ENCODE measurements around the gene MBD6. TPM values are rescaled to one million over a fixed set of nuclear protein-coding genes. Genes with fewer than 3 reads are reported as not detected.
A peak's percentile ranks its signal among the peaks of the same experiment; 100 is the strongest.

Gene MBD6
- total and polyA plus RNA-seq, 4 experiments from 2014 or later: 0.16 to 103 (median 50.0) TPM

DNA sequence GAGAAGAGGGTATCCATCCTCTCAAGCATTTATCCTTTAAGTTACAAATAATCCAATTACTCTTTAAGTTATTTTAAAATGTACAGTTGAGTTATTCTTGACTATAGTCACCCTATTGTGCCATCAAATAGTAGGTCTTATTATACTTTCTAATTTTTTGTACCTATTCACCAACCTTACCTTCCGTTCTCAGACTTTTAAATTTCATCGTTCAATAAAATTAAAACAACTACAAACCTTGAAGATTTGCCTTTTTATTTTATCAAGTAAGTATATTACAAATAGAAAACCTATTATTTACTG, 25.3 kb downstream of the MBD6 start:
- peaks cover 32 to 53% (median 42%) of the 10 kb centered on the region in 4 donors for H3K4me1 Mint-ChIP-seq
- ChIA-PET CTCF (ENCODE audit: partially characterized antibody) (no interaction called here), POLR2A (ENCODE audit: partially characterized antibody) (no interaction called here)
- H3K4me3 Mint-ChIP-seq: peak overlapping the region in 2 of 8 donors; percentile 95 to 100
- H3K4me3 ChIP-seq (ENCODE audit: low read length in 2 of 2): no peak overlapping the region
- H3K27ac ChIP-seq (ENCODE audit: low read depth, low read length): no peak overlapping the region
- intact Hi-C loops (cut with micrococcal nuclease): no loop called here
- no peaks in the 10 kb centered on the region for H3K9me3 ChIP-seq (ENCODE audit: control insufficient read depth in 1 of 2, low read length in 2 of 2)
- no peaks in the 10 kb centered on the region for H3K27me3 ChIP-seq (ENCODE audit: insufficient read depth, low read length)
- no peak for DNase-seq
- H3K9me3 Mint-ChIP-seq: peaks cover 0 to 3% (median 0%) of the 10 kb centered on the region in 8 donors
- peaks cover 0 to 1% of the 10 kb centered on the region in 2 donors for H3K36me3 Mint-ChIP-seq
- peak overlapping the region in 2 of 7 donors; percentile 88 to 98 for H3K27ac Mint-ChIP-seq
- H3K4me1 ChIP-seq (ENCODE audit: insufficient read depth, low read length): peaks cover 37% of the 10 kb centered on the region
- no peaks in the 10 kb centered on the region for H3K36me3 ChIP-seq (ENCODE audit: insufficient read depth, low read length)
- peaks cover 2 to 4% of the 10 kb centered on the region in 2 donors for H3K27me3 Mint-ChIP-seq

DNA sequence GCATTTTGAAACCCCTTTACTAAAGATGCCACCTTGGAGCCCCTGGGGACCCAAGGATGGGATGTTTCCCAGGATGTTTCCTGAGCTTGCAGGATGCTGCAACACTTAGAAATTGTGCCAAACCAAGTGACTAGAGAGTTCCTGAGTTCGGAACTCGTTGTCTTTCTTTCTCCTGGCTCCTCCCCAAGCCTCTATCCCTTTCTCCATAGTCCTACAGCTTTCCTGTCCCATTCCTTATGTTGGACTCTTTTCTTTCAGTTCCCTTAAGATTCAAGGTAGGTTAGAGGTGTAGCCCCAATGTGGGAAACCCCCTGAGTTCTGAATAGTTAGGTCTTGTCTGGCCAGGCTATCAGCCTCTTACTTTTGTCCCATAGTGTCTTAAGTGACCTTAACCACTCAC, 25.9 kb downstream of the MBD6 start:
- Histone ChIP-seq H3K27me3 (ENCODE audit: insufficient read depth, low read length) (no peaks in the 10 kb centered on the region), H3K4me1 (ENCODE audit: insufficient read depth, low read length) (peaks cover 37% of the 10 kb centered on the region), H3K4me3 (ENCODE audit: low read length in 2 of 2) (no peak overlapping the region), H3K27ac (ENCODE audit: low read depth, low read length) (no peak overlapping the region), H3K9me3 (ENCODE audit: control insufficient read depth in 1 of 2, low read length in 2 of 2) (no peaks in the 10 kb centered on the region), H3K36me3 (ENCODE audit: insufficient read depth, low read length) (no peaks in the 10 kb centered on the region)
- DNase-seq: no peak
- peak overlapping the region in 1 of 7 donors; percentile 46 for H3K27ac Mint-ChIP-seq
- ChIA-PET CTCF (ENCODE audit: partially characterized antibody) (no interaction called here), POLR2A (ENCODE audit: partially characterized antibody) (no interaction called here)
- peaks cover 30 to 53% (median 41%) of the 10 kb centered on the region in 4 donors for H3K4me1 Mint-ChIP-seq
- H3K36me3 Mint-ChIP-seq: peaks cover 0 to 1% of the 10 kb centered on the region in 2 donors
- peaks cover 0 to 3% (median 0%) of the 10 kb centered on the region in 8 donors for H3K9me3 Mint-ChIP-seq
- intact Hi-C loops (cut with micrococcal nuclease): no loop called here
- H3K4me3 Mint-ChIP-seq: peak overlapping the region in 4 of 8 donors; percentile 22 to 76 (median 55)
- H3K27me3 Mint-ChIP-seq: peaks cover 2 to 4% of the 10 kb centered on the region in 2 donors

DNA sequence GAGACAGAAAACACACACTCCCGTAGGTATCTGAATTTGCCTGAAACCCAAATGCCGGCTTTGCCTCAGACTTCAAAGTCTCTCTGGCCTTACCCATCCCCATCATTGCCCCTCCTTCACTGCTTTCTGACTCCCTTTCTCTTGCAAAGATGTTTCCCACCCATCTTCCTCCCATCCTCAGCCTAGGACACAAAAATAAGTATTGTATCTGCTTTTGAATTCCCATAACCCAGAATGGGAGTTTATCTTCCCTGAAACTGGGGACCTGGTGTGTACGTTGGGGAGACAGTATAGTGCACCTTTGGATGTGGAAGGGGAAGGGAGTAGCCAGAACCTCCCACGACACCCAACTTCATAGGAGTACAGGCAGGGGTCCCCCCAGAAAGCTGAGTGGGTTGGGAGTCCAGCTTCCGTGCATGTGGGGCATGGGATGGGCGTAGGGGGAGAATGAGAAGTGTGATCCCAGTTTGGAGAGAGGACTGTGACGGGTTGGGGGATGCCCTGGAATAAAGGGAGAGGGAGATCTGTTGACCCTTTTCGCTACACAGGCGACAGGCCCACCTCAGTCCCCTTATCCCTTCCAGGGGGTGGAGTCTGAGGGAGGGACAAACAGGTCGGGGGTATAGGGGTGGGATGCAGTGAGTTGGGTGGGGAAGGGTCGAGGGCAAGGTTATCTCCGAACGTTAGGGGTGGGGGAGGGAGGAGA, 26.7 kb downstream of the MBD6 start:
- H3K9me3 ChIP-seq (ENCODE audit: control insufficient read depth in 1 of 2, low read length in 2 of 2): no peaks in the 10 kb centered on the region
- H3K4me1 ChIP-seq (ENCODE audit: insufficient read depth, low read length): peaks cover 37% of the 10 kb centered on the region
- H3K36me3 ChIP-seq (ENCODE audit: insufficient read depth, low read length): no peaks in the 10 kb centered on the region
- peaks cover 26 to 53% (median 36%) of the 10 kb centered on the region in 4 donors for H3K4me1 Mint-ChIP-seq
- POLR2A ChIA-PET (ENCODE audit: partially characterized antibody): no interaction called here
- H3K27me3 ChIP-seq (ENCODE audit: insufficient read depth, low read length): no peaks in the 10 kb centered on the region
- H3K9me3 Mint-ChIP-seq: peaks cover 0 to 3% (median 0%) of the 10 kb centered on the region in 8 donors
- CTCF ChIA-PET (ENCODE audit: partially characterized antibody): no interaction called here
- intact Hi-C loops (cut with micrococcal nuclease): no loop called here
- H3K4me3 Mint-ChIP-seq: peak overlapping the region; percentile 22 to 78 (median 64)
- H3K27me3 Mint-ChIP-seq: peaks cover 2 to 7% of the 10 kb centered on the region in 2 donors
- peak overlapping the region in 1 of 2 donors; percentile 56 for H3K4me3 ChIP-seq (ENCODE audit: low read length in 2 of 2)
- H3K27ac ChIP-seq (ENCODE audit: low read depth, low read length): no peak overlapping the region
- peaks cover 0 to 1% of the 10 kb centered on the region in 2 donors for H3K36me3 Mint-ChIP-seq
- H3K27ac Mint-ChIP-seq: peak overlapping the region in 2 of 7 donors; percentile 44 to 53
- no peak for DNase-seq

DNA sequence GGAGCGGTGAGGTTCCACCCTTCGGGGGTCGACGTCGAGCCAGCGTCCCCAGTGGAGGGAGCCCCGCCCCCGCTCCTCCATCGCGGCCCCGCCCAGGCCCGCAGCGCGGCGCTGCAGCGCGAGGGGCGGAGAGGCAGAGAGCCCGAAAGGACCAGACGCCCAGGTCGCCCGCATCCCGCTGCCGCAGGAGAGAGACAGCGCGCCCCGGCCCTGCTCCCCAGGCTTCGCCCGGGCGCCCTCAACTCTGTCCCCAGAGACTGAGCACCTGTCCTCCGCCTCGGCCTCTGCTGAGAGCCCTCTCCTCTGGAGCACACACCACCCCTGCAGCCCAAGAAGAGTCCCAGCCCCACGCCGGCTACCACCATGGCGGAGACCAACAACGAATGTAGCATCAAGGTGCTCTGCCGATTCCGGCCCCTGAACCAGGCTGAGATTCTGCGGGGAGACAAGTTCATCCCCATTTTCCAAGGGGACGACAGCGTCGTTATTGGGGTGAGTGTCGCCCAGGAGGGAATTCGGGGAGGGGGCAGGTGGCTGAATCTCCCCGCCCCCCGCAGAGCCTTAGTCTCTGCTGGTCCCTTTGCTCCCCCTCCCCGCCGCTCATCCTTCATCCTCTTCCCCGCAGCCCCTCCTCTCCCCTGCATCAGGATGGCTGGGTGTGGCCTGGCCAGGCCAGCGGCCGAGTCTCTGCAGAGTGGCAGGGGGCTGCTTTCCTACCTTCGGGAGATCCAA, 27.5 kb downstream of the MBD6 start, which contains the start of gene KIF5A:
Gene KIF5A, plus strand, starts transcription at position 136 of the 732 bp plus-strand sequence. Its CDS starts 228 bp downstream, at position 364.
- no peaks in the 10 kb centered on the region for H3K9me3 ChIP-seq (ENCODE audit: control insufficient read depth in 1 of 2, low read length in 2 of 2)
- H3K4me3 Mint-ChIP-seq: peak within 1 kb of the TSS; percentile 64 to 79 (median 76)
- intact Hi-C loops (cut with micrococcal nuclease): no loop called here
- H3K4me3 ChIP-seq (ENCODE audit: low read length in 2 of 2): peak within 1 kb of the TSS; percentile 31 to 56
- H3K9me3 Mint-ChIP-seq: peaks cover 0 to 3% (median 0%) of the 10 kb centered on the region in 8 donors
- H3K36me3 ChIP-seq (ENCODE audit: insufficient read depth, low read length): no peaks in the 10 kb centered on the region
- H3K27me3 ChIP-seq (ENCODE audit: insufficient read depth, low read length): no peaks in the 10 kb centered on the region
- peak; percentile 41 to 58 (median 47) for DNase-seq
- ChIA-PET CTCF (ENCODE audit: partially characterized antibody) (no interaction called here), POLR2A (ENCODE audit: partially characterized antibody) (no interaction called here)
- peak within 1 kb of the TSS in 3 of 7 donors; percentile 53 to 76 (median 62) for H3K27ac Mint-ChIP-seq
- H3K27ac ChIP-seq (ENCODE audit: low read depth, low read length): no peak within 1 kb of the TSS
- peaks cover 23 to 48% (median 31%) of the 10 kb centered on the region in 4 donors for H3K4me1 Mint-ChIP-seq
- H3K4me1 ChIP-seq (ENCODE audit: insufficient read depth, low read length): peaks cover 37% of the 10 kb centered on the region
- H3K36me3 Mint-ChIP-seq: peaks cover 0 to 1% of the 10 kb centered on the region in 2 donors
- H3K27me3 Mint-ChIP-seq: peaks cover 2 to 7% of the 10 kb centered on the region in 2 donors

DNA sequence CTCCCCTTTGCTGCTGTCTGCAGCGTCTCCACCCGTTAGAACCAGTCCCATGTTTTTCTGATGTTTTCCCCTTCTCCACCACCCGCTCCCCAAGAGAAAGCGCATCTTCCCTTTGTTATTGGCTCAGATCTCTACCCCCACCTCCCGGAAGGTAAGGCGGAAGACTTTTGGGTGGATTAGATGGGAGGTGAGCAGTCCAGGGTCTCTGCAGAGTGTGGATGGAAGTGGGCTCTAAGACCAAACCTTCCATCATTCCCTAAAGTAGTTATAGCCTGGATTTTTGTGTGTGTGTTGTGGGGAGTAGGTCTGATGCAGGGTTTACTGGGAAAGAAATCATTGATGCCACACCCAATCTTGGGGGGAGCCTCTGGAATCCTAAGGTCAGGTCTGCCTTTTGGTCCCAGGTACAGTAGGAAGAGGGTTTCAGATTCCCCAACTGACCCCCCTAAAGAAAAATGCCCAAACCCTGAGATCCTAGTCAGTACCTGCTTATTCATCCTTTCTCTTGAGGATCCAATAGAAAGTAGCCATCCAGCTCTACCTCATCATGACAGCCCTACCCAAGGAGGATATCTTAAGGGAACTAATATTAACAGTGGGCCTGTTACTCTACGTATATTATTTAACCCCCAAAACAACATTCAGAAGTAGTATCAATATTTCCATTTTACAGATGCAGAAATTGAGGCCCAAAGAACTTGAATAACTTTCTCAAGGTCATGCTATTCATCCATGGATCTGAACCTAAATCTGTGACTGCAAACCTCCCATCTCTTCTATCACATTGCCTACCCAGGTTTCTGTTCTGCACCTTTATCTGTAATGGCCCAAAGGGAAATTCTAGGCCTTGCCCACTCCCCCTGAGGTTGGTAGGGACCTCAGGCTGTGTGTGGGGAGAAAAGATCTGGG, 28.3 kb downstream of the MBD6 start:
- no peak overlapping the region for H3K4me3 ChIP-seq (ENCODE audit: low read length in 2 of 2)

DNA sequence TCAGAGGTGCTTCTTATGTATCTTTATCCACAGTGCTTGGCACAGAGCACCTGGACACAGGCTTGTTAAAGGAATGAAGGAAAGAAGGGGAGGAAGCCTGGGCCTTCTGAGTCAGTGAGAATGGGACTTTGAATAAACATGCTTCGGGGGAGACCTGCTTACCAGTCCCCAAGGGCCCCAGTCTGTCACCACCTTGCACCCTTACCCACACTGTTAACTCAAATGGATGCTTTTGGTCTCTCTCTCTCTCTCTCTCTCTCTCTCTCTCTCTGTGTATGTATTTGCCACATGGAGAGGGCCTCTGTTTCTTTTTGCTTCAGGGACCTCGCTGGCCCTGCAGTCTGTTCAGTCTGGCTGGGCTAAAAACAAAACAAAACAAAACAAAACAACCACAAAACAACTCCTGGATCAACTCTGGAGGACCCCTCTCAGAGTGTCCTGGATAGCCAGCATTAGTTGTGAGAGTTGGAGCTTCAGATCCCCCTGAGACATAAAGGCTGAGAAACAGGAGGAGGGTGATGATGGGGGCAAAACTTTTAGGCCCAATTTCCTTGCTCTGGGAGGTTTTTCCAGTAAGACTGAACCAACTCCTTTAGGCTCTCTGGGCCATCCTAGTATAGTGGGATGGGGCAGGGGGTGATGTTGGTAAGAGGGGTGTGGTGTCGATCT, 29.1 kb downstream of the MBD6 start:
- H3K27ac Mint-ChIP-seq: no peak overlapping the region
- Histone ChIP-seq H3K36me3 (ENCODE audit: insufficient read depth, low read length) (no peaks in the 10 kb centered on the region), H3K4me1 (ENCODE audit: insufficient read depth, low read length) (peaks cover 20% of the 10 kb centered on the region), H3K4me3 (ENCODE audit: low read length in 2 of 2) (no peak overlapping the region), H3K27me3 (ENCODE audit: insufficient read depth, low read length) (no peaks in the 10 kb centered on the region), H3K27ac (ENCODE audit: low read depth, low read length) (no peak overlapping the region), H3K9me3 (ENCODE audit: control insufficient read depth in 1 of 2, low read length in 2 of 2) (no peaks in the 10 kb centered on the region)
- H3K9me3 Mint-ChIP-seq: no peaks in the 10 kb centered on the region
- H3K27me3 Mint-ChIP-seq: peaks cover 2 to 7% of the 10 kb centered on the region in 2 donors
- CTCF ChIA-PET (ENCODE audit: partially characterized antibody): interaction anchor here (0.9 to 1.3 kb wide), 2 partner anchors 19 to 93 kb away, joined by 3 read pairs; no protein-coding TSS in a partner anchor
- peak overlapping the region in 4 of 8 donors; percentile 19 to 76 (median 32) for H3K4me3 Mint-ChIP-seq
- H3K4me1 Mint-ChIP-seq: peaks cover 9 to 31% (median 19%) of the 10 kb centered on the region in 4 donors
- POLR2A ChIA-PET (ENCODE audit: partially characterized antibody): interaction anchor here (0.5 kb wide), 1 partner anchor 389 kb away, joined by 3 read pairs; the partner anchor contains the start of gene ATP23
- intact Hi-C loops (cut with micrococcal nuclease): no loop called here
- no peak for DNase-seq
- H3K36me3 Mint-ChIP-seq: no peaks in the 10 kb centered on the region

More for the DNA sequence above, 28.3 kb downstream of the MBD6 start:
- Mint-ChIP-seq H3K4me1 (peaks cover 16 to 39% (median 25%) of the 10 kb centered on the region in 4 donors), H3K4me3 (peak overlapping the region; percentile 39 to 77 (median 70)), H3K9me3 (peaks cover 0 to 2% (median 0%) of the 10 kb centered on the region in 8 donors), H3K27ac (peak overlapping the region in 1 of 7 donors; percentile 6), H3K36me3 (peaks cover 0 to 1% of the 10 kb centered on the region in 2 donors), H3K27me3 (peaks cover 2 to 7% of the 10 kb centered on the region in 2 donors)
- POLR2A ChIA-PET (ENCODE audit: partially characterized antibody): no interaction called here
- Histone ChIP-seq H3K4me1 (ENCODE audit: insufficient read depth, low read length) (peaks cover 29% of the 10 kb centered on the region), H3K36me3 (ENCODE audit: insufficient read depth, low read length) (no peaks in the 10 kb centered on the region), H3K27ac (ENCODE audit: low read depth, low read length) (no peak overlapping the region), H3K27me3 (ENCODE audit: insufficient read depth, low read length) (no peaks in the 10 kb centered on the region), H3K9me3 (ENCODE audit: control insufficient read depth in 1 of 2, low read length in 2 of 2) (no peaks in the 10 kb centered on the region)
- intact Hi-C loops (cut with micrococcal nuclease): no loop called here
- DNase-seq: no peak
- CTCF ChIA-PET (ENCODE audit: partially characterized antibody): no interaction called here
